Osteocyte (in vitro differentiated cells): ENCODE results near the gene NLRP10. TPM values are rescaled to one million over a fixed set of nuclear protein-coding genes. Genes with fewer than 3 reads are reported as not detected.

Experiments used
- DNase-seq: peaks from one replicate; pipeline ENCODE4 v3.0.0; 2021; ENCODE audit warnings: mixed read lengths; ENCODE audit not compliant: unreplicated experiment; ENCODE audit errors: extremely low spot score
- H3K27ac Mint-ChIP-seq: one replicate; pipeline ENCODE4 v1.8.0; 2021; ENCODE audit warnings: mild to moderate bottlenecking, mixed read lengths; ENCODE audit not compliant: unreplicated experiment
- H3K27me3 Mint-ChIP-seq: one replicate; pipeline ENCODE4 v1.8.0; 2021; ENCODE audit warnings: mixed read lengths; ENCODE audit not compliant: unreplicated experiment
- H3K36me3 Mint-ChIP-seq: one replicate; pipeline ENCODE4 v1.8.0; 2021; ENCODE audit warnings: mixed read lengths; ENCODE audit not compliant: unreplicated experiment
- H3K4me1 Mint-ChIP-seq: one replicate; pipeline ENCODE4 v1.8.0; 2021; ENCODE audit warnings: mixed read lengths; ENCODE audit not compliant: unreplicated experiment
- H3K4me3 Mint-ChIP-seq: one replicate; pipeline ENCODE4 v1.8.0; 2021; ENCODE audit warnings: mild to moderate bottlenecking, moderate library complexity, mixed read lengths; ENCODE audit not compliant: unreplicated experiment
- H3K9me3 Mint-ChIP-seq: one replicate; pipeline ENCODE4 v1.8.0; 2021; ENCODE audit warnings: mixed read lengths; ENCODE audit not compliant: unreplicated experiment
- CTCF ChIP-seq: fragments of 200-600 bp; sonication (generic); IDR thresholded peaks from 2 replicates; pipeline ENCODE4 v1.5.0; 2021; ENCODE audit warnings: antibody characterized with exemption, mild to moderate bottlenecking, moderate library complexity
- total RNA-seq: library from RNA; stranded (reverse); gene quantifications from 2 replicates; pipeline ENCODE4 v1.2.1, GENCODE V29; 2021

The NLRP10 gene
- total RNA-seq, 1 donor from 2014 or later = 0.38 TPM

DNA sequence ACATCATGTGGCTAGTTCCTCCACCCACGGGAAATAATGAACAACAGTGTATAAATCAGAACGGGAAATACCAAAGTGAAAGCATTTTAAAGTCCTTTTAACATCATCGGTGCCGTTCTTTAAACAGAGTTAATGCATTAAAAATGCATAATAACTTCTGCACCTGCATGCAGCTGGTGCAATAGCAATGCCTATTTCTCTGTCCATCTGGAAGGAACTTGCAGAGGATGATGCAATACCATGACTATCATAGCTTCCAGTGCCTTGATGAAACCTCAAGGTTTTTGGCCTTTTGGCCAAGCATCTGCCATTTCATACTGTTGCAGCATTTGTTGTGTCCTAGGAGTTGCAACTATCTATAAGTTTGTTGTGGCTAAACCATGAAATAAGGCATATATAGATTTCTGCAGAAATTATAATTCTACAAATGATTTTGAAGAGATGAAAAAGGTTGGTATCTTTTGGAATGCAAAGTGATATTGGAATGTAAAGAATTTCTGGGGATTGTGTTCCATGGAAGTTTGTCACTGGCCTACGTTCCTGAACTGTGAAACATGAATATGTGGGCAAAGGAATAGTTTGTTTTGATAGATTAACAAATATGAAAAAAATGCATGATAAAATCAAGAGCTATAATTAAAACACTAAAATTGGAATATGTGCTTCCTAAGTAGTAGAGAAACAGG, 12.1 kb upstream of the NLRP10 start:
- peak overlapping the region; percentile 77 for H3K27ac Mint-ChIP-seq
- DNase-seq = no peak
- no peaks in the 10 kb centered on the region for H3K27me3 Mint-ChIP-seq
- H3K9me3 Mint-ChIP-seq = no peaks in the 10 kb centered on the region
- no peak for TF ChIP-seq CTCF
- H3K36me3 Mint-ChIP-seq = no peaks in the 10 kb centered on the region
- H3K4me1 Mint-ChIP-seq = peaks cover 47% of the 10 kb centered on the region
- no peak overlapping the region for H3K4me3 Mint-ChIP-seq

GRCh38 chr11:7974668-7975067, 9.4 kb upstream of the NLRP10 start:
- Mint-ChIP-seq H3K9me3 (no peaks in the 10 kb centered on the region), H3K4me1 (peaks cover 65% of the 10 kb centered on the region), H3K36me3 (no peaks in the 10 kb centered on the region), H3K27me3 (no peaks in the 10 kb centered on the region), H3K4me3 (no peak overlapping the region), H3K27ac (peak overlapping the region; percentile 61)
- no peak for DNase-seq
- no peak for TF ChIP-seq CTCF

- Mint-ChIP-seq H3K4me1 (peaks cover 76% of the 10 kb centered on the region), H3K4me3 (no peak overlapping the region), H3K36me3 (no peaks in the 10 kb centered on the region), H3K9me3 (no peaks in the 10 kb centered on the region), H3K27ac (peak overlapping the region; percentile 66), H3K27me3 (no peaks in the 10 kb centered on the region)
- no peak for DNase-seq
- no peak for TF ChIP-seq CTCF
These were observed 7.8 kb upstream of the NLRP10 start for GRCh38 chr11:7973011-7973410.

DNA sequence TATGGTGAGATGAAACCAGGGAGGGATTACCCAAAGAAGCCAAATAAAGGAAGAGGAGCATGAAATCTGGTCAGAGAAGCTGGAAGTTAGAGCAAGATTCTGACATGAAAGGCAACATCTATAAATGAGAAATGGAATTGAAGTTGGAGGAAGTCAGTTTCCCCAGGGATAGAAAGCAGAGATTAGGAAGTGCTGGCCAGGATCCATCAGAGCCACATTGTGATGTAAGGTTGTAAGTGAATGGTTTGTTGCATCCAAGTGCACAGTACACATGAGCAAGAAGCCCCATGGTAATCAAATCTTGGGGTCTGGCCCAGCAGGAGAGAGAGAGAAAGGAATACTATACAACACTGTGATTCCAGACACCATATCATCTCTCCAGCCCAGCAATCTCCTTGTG, 6.6 kb upstream of the NLRP10 start:
- DNase-seq = no peak
- no peaks in the 10 kb centered on the region for H3K36me3 Mint-ChIP-seq
- TF ChIP-seq CTCF = no peak
- no peaks in the 10 kb centered on the region for H3K9me3 Mint-ChIP-seq
- H3K4me1 Mint-ChIP-seq = peaks cover 74% of the 10 kb centered on the region
- H3K27me3 Mint-ChIP-seq = no peaks in the 10 kb centered on the region
- H3K4me3 Mint-ChIP-seq = no peak overlapping the region
- peak overlapping the region; percentile 66 for H3K27ac Mint-ChIP-seq

DNA sequence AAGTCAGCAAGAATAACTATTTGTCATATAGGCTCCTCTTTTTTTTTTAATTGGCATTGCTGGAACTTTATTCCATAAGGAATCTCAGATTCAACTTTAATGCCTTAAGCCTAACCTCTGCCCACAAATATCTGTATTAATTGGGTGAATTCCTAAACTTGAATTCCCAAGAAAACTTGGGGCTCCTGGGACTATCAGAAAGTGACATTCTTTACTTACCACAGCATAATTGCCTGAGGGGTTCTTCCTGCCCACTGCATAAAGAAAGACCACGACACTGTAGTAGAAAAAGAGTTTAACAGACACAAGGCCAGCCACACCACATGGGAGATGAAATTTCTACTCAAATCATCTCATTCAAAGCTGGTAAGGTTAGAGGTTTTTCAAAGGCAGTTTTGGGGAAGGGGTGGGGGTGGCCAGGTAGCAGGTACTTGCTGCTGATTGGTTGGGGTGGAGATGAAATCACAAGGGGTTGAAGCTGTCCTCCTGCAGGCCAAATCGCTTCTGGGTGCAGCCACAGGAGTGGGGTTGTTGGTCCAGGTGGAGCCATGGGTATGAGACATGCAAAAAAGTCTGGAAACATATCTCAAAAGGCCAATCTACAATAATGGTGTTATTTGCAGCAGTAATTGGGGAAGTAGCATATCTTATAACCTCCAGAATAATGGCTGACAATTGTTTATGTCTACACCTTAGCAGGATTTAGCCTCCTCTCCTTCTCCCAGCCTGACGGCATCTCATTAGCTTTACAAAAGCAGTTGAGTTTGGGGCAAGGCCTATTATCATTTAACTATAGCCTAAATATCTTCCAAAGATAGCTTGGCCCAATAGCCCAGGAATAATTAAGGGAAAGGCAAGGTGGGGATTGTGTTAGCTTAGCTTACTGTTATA, 4.8 kb upstream of the NLRP10 start:
- no peaks in the 10 kb centered on the region for H3K27me3 Mint-ChIP-seq
- H3K27ac Mint-ChIP-seq = peak overlapping the region; percentile 74
- no peaks in the 10 kb centered on the region for H3K36me3 Mint-ChIP-seq
- H3K4me3 Mint-ChIP-seq = no peak overlapping the region
- DNase-seq = no peak
- H3K9me3 Mint-ChIP-seq = no peaks in the 10 kb centered on the region
- peaks cover 74% of the 10 kb centered on the region for H3K4me1 Mint-ChIP-seq
- no peak for TF ChIP-seq CTCF
